ENCODE results near the gene WDR93.
"Not testable (repeated sequence)": the region's sequence is repeated elsewhere in the genome, so short reads cannot be mapped to it uniquely, and the experiment has no call there.

Gene WDR93

DNA sequence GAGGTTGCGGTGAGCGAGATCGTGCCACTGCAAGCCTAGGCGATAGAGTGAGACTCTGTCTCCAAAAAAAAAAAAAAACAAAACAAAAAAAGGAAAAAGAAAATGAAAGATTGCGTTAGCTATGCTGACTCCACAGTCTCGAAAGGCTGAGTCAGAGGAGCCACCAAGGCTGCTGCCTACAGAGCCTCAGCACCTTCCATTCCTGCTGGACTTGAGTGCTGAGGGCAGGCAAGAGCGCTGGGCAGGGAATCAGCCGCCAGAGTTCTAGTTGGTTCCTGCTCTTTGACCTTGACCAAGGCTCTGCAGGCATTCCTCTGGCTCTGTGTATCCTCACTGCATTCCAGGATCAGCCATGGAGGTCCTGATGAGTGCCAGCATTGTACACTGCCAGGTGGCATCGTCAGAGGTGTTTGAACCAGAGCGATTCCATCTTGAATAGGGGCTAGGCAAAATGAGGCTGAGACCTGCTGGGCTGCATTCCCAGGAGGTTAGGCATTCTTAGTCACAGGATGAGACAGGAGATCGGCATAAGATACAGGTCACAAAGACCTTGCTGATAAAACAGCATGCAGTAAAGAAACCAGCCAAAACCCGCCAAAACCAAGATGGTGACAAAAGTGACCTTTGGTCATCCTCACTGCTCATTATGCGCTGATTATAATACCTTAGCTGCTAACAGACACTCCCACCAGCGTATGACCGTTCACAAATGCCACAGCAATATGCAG, 91.4 kb downstream of the WDR93 start:
- Histone ChIP-seq H3K4me1 (ENCODE audit: control insufficient read depth in 5 of 5, insufficient read depth in 5 of 5, low read length in 5 of 5) (peaks cover 2 to 21% (median 6%) of the 10 kb centered on the region in 5 donors), H3K27me3 (ENCODE audit: control insufficient read depth in 5 of 5, insufficient read depth in 4 of 5, low read length in 5 of 5) (peaks cover 0 to 5% (median 0%) of the 10 kb centered on the region in 5 donors), H3K9me3 (ENCODE audit: control insufficient read depth in 5 of 5, low read length in 5 of 5) (no peaks in the 10 kb centered on the region), H3K9ac (ENCODE audit: low read length in 5 of 5) (no peak overlapping the region), H3K4me3 (ENCODE audit: low read depth in 1 of 5, low read length in 5 of 5) (no peak overlapping the region), H3K36me3 (ENCODE audit: control insufficient read depth in 5 of 5, insufficient read depth in 5 of 5, low read length in 5 of 5) (peaks cover 0 to 3% (median 0%) of the 10 kb centered on the region in 5 donors), H3K27ac (ENCODE audit: low read depth, low read length) (no peak overlapping the region)

DNA sequence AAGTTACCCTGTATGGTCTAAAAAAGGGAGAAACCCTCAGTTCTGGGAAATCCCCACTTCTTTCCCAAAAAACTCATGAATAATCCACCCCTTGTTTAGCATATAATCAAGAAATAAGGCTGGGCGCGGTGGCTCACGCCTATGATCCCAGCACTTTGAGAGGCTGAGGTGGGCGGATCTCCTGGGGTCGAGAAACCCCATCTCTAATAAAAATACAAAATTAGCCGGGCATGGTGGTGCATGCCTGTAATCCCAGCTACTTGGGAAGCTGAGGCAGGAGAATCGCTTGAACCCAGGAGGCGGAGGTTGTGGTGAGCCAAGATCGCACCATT, 92.0 kb downstream of the WDR93 start:
- H3K27ac ChIP-seq (ENCODE audit: low read depth, low read length); H3K9ac ChIP-seq (ENCODE audit: low read length in 5 of 5); H3K9me3 ChIP-seq (ENCODE audit: control insufficient read depth in 5 of 5, low read length in 5 of 5); H3K27me3 ChIP-seq (ENCODE audit: control insufficient read depth in 5 of 5, insufficient read depth in 4 of 5, low read length in 5 of 5); H3K36me3 ChIP-seq (ENCODE audit: control insufficient read depth in 5 of 5, insufficient read depth in 5 of 5, low read length in 5 of 5); H3K4me3 ChIP-seq (ENCODE audit: low read depth in 1 of 5, low read length in 5 of 5): not testable (repeated sequence)
- peaks cover 0 to 16% (median under 1%) of the 10 kb centered on the region in 5 donors for H3K4me1 ChIP-seq (ENCODE audit: control insufficient read depth in 5 of 5, insufficient read depth in 5 of 5, low read length in 5 of 5)

DNA sequence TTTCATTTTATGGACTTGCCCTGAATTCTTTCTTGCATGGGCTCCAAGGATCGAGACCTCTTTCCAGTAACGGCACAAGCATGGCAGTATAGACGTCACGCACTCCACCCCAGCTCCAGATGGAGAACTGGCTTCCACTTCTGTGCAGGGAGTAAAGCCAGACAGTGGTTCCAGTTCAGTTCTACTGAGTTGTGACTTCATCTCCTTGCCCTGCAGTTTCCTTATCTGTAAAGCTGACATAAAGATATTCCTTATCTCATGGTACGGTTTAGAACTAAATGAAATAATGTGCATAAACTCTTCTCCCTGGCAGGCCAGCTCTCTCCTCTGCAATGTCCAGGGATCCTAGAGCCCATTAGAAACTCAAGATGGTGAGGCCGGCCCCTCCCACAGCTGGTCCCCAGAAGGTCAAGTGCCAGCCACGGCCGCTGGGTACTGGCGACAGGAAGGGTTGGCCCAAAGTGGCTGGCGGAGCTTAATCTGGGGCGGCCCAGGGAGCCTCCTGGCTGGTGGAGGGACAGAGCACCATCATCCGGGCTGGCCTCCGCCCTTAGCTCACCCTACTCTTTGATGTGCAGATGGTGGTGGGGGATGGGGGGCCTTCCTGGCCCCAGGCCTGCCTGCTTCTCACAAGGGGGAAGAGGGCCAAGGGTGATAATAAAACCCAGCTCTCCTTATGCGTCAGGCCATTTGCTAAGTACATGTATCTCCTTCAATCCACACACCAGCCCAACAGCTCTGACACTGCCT, 92.7 kb downstream of the WDR93 start:
- peaks cover 0 to 12% (median 0%) of the 10 kb centered on the region in 5 donors for H3K4me1 ChIP-seq (ENCODE audit: control insufficient read depth in 5 of 5, insufficient read depth in 5 of 5, low read length in 5 of 5)

DNA sequence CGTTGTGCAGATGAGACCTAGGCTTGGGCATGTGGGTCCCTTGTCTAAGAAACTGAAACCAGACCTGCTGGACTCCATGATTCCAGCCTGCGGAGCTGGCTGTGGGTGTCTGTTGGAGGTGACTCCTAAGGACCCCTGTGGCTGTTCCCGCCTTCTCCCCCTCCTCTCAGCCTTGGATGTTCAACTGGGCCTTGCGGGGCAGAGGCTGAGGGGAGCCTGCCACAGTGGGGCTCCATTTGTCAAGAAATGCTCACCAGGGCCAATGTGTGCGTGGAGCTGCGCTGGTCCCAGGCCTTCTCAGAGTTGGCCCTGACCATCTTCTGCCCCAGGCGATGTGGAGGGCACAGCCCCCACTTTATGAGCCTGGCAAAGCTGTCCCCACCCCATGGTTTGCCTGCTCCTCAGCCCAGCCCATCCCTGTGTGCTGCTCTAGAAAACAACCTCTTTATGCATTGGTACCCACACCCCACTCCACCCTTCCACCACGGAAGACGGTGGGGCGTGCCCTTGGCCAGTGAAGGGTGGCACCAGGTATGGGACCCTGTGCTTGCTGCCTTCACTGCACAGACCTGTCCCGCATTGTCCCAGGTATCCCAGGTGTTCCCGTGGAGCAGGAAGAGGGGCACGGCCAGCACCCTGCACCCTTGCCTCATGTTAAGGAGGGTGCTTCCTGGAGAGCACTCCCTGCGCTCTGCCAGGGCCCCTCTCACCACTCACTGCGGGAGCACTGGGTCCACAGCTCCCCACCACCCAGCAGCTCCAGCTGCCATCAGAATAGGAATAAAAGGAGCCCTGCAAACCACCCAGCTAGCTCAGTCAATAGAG, 93.5 kb downstream of the WDR93 start:
- Histone ChIP-seq H3K36me3 (ENCODE audit: control insufficient read depth in 5 of 5, insufficient read depth in 5 of 5, low read length in 5 of 5) (peaks cover 0 to 6% (median 4%) of the 10 kb centered on the region in 5 donors), H3K4me3 (ENCODE audit: low read depth in 1 of 5, low read length in 5 of 5) (no peak overlapping the region), H3K27ac (ENCODE audit: low read depth, low read length) (no peak overlapping the region), H3K9me3 (ENCODE audit: control insufficient read depth in 5 of 5, low read length in 5 of 5) (peaks cover 0 to 6% (median 6%) of the 10 kb centered on the region in 5 donors), H3K4me1 (ENCODE audit: control insufficient read depth in 5 of 5, insufficient read depth in 5 of 5, low read length in 5 of 5) (peaks cover 0 to 12% (median 0%) of the 10 kb centered on the region in 5 donors), H3K9ac (ENCODE audit: low read length in 5 of 5) (no peak overlapping the region), H3K27me3 (ENCODE audit: control insufficient read depth in 5 of 5, insufficient read depth in 4 of 5, low read length in 5 of 5) (peaks cover 0 to 5% (median 0%) of the 10 kb centered on the region in 5 donors)

More for the DNA sequence above, 92.7 kb downstream of the WDR93 start:
- Histone ChIP-seq H3K27me3 (ENCODE audit: control insufficient read depth in 5 of 5, insufficient read depth in 4 of 5, low read length in 5 of 5) (peaks cover 0 to 5% (median 0%) of the 10 kb centered on the region in 5 donors), H3K36me3 (ENCODE audit: control insufficient read depth in 5 of 5, insufficient read depth in 5 of 5, low read length in 5 of 5) (peaks cover 0 to 6% (median 3%) of the 10 kb centered on the region in 5 donors), H3K9ac (ENCODE audit: low read length in 5 of 5) (no peak overlapping the region), H3K9me3 (ENCODE audit: control insufficient read depth in 5 of 5, low read length in 5 of 5) (peaks cover 0 to 6% (median 3%) of the 10 kb centered on the region in 5 donors), H3K4me3 (ENCODE audit: low read depth in 1 of 5, low read length in 5 of 5) (no peak overlapping the region), H3K27ac (ENCODE audit: low read depth, low read length) (no peak overlapping the region)

DNA sequence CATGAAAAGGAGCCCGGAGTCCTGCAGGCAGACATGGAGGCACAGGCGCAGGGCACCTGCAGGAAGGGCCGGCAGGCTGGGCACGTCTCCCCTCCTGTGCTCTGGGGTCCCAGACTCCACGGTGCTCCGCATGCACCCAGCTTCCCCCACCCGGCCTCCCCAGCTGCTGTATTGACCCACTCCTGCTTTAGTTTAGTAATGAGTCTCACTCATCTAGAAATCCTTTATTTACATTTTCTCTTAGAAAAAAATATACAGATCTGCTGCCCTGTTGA, 94.0 kb downstream of the WDR93 start:
- peaks cover 0 to 5% (median 0%) of the 10 kb centered on the region in 5 donors for H3K27me3 ChIP-seq (ENCODE audit: control insufficient read depth in 5 of 5, insufficient read depth in 4 of 5, low read length in 5 of 5)
- H3K4me3 ChIP-seq (ENCODE audit: low read depth in 1 of 5, low read length in 5 of 5): no peak overlapping the region
- H3K36me3 ChIP-seq (ENCODE audit: control insufficient read depth in 5 of 5, insufficient read depth in 5 of 5, low read length in 5 of 5): peaks cover 0 to 6% (median 4%) of the 10 kb centered on the region in 5 donors
- peaks cover 0 to 6% (median 6%) of the 10 kb centered on the region in 5 donors for H3K9me3 ChIP-seq (ENCODE audit: control insufficient read depth in 5 of 5, low read length in 5 of 5)
- H3K9ac ChIP-seq (ENCODE audit: low read length in 5 of 5): no peak overlapping the region
- peaks cover 0 to 12% (median 0%) of the 10 kb centered on the region in 5 donors for H3K4me1 ChIP-seq (ENCODE audit: control insufficient read depth in 5 of 5, insufficient read depth in 5 of 5, low read length in 5 of 5)
- no peak overlapping the region for H3K27ac ChIP-seq (ENCODE audit: low read depth, low read length)

DNA sequence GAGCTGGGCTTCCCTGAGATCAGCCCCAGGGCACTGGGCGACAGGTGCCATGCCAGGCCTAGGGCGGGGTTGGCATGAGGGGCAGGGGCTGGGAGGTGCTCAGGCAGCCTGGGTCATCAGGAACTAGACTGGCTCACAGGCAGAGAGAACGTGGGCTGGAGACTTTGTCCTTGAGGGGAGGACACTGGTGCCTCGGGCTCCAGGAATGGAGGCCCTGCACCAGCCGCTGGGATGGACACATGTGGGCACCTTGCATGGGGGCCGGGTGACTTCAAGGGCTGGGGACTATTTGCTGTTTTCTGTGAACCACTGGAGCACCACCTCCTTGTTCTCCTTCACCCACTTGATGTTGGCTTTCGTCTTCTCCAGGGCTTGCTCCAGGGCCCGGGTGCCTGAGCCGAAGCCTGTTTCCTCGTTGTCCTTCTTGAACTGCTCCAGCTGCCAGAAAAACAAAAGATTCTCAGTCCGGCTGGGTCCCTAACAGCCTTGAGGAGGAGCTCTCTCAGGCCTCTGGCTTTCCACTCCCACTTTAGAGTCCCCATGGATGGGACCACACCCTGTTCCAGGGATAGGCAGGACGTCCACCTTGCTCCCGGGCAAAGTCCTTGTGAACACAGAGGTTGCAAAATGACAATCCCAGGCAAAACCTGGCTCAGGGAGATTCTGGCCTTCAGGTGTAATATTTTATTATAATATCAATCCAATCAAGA, 94.6 kb downstream of the WDR93 start:
- peaks cover 0 to 12% (median 0%) of the 10 kb centered on the region in 5 donors for H3K4me1 ChIP-seq (ENCODE audit: control insufficient read depth in 5 of 5, insufficient read depth in 5 of 5, low read length in 5 of 5)
- peaks cover 0 to 5% (median 0%) of the 10 kb centered on the region in 5 donors for H3K27me3 ChIP-seq (ENCODE audit: control insufficient read depth in 5 of 5, insufficient read depth in 4 of 5, low read length in 5 of 5)
- H3K4me3 ChIP-seq (ENCODE audit: low read depth in 1 of 5, low read length in 5 of 5): no peak overlapping the region
- H3K9ac ChIP-seq (ENCODE audit: low read length in 5 of 5): no peak overlapping the region
- H3K27ac ChIP-seq (ENCODE audit: low read depth, low read length): no peak overlapping the region
- H3K36me3 ChIP-seq (ENCODE audit: control insufficient read depth in 5 of 5, insufficient read depth in 5 of 5, low read length in 5 of 5): peaks cover under 1 to 6% (median 5%) of the 10 kb centered on the region in 5 donors
- H3K9me3 ChIP-seq (ENCODE audit: control insufficient read depth in 5 of 5, low read length in 5 of 5): peaks cover 0 to 6% (median 6%) of the 10 kb centered on the region in 5 donors

DNA sequence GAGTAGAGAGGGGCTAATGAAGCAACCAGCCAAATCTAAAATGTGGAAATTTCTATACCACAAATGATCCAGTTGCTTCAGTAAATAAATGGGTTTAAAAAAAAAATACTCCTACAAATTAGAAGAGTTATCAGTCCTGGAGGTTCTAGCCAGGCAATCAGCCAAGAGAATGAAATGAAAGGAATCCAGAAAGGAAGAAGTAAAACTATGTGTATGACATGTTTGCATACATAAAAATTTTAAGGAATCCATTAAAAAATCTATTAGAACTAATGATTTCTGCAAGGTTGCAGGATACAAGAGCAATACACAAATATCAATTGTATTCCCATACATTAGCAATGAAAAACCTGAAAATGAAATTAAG, 95.1 kb downstream of the WDR93 start:
- H3K27ac ChIP-seq (ENCODE audit: low read depth, low read length): no peak overlapping the region

GRCh38 chr15:89787944-89788343, 97.3 kb downstream of the WDR93 start:
- no peak overlapping the region for H3K9ac ChIP-seq (ENCODE audit: low read length in 5 of 5)
- H3K36me3 ChIP-seq (ENCODE audit: control insufficient read depth in 5 of 5, insufficient read depth in 5 of 5, low read length in 5 of 5): peaks cover 6 to 22% (median 18%) of the 10 kb centered on the region in 5 donors
- H3K27me3 ChIP-seq (ENCODE audit: control insufficient read depth in 5 of 5, insufficient read depth in 4 of 5, low read length in 5 of 5): no peaks in the 10 kb centered on the region
- no peak overlapping the region for H3K4me3 ChIP-seq (ENCODE audit: low read depth in 1 of 5, low read length in 5 of 5)
- peaks cover 0 to 3% (median 0%) of the 10 kb centered on the region in 5 donors for H3K4me1 ChIP-seq (ENCODE audit: control insufficient read depth in 5 of 5, insufficient read depth in 5 of 5, low read length in 5 of 5)
- peaks cover 0 to 6% (median 6%) of the 10 kb centered on the region in 5 donors for H3K9me3 ChIP-seq (ENCODE audit: control insufficient read depth in 5 of 5, low read length in 5 of 5)
- no peak overlapping the region for H3K27ac ChIP-seq (ENCODE audit: low read depth, low read length)

More for the DNA sequence above, 95.1 kb downstream of the WDR93 start:
- peaks cover 0 to 6% (median 6%) of the 10 kb centered on the region in 5 donors for H3K9me3 ChIP-seq (ENCODE audit: control insufficient read depth in 5 of 5, low read length in 5 of 5)
- H3K36me3 ChIP-seq (ENCODE audit: control insufficient read depth in 5 of 5, insufficient read depth in 5 of 5, low read length in 5 of 5): peaks cover 5 to 9% (median 6%) of the 10 kb centered on the region in 5 donors
- H3K27me3 ChIP-seq (ENCODE audit: control insufficient read depth in 5 of 5, insufficient read depth in 4 of 5, low read length in 5 of 5): peaks cover 0 to 2% (median 0%) of the 10 kb centered on the region in 5 donors
- peaks cover 0 to 11% (median 0%) of the 10 kb centered on the region in 5 donors for H3K4me1 ChIP-seq (ENCODE audit: control insufficient read depth in 5 of 5, insufficient read depth in 5 of 5, low read length in 5 of 5)
- no peak overlapping the region for H3K4me3 ChIP-seq (ENCODE audit: low read depth in 1 of 5, low read length in 5 of 5)
- no peak overlapping the region for H3K9ac ChIP-seq (ENCODE audit: low read length in 5 of 5)

DNA sequence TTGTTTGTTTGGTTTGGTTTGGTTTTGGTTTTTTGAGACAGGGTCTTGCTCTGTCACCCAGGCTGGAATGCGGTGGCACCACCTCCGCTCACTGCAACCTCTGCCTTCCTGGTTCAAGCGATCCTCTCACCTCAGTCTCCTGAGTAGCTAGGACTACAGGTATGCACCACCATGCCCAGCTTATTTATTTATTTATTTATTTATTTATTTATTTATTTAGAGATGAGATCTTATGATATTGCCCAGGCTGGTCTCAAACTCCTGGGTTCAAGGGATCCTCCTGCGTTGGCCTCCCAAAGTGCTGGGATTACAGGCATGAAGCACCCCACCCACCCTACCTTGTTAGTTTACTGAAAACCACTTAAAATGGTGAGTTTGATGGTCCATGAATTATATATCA, 98.0 kb downstream of the WDR93 start:
- not testable (repeated sequence) for H3K4me1 ChIP-seq (ENCODE audit: control insufficient read depth in 5 of 5, insufficient read depth in 5 of 5, low read length in 5 of 5); H3K27me3 ChIP-seq (ENCODE audit: control insufficient read depth in 5 of 5, insufficient read depth in 4 of 5, low read length in 5 of 5); H3K9ac ChIP-seq (ENCODE audit: low read length in 5 of 5); H3K9me3 ChIP-seq (ENCODE audit: control insufficient read depth in 5 of 5, low read length in 5 of 5); H3K27ac ChIP-seq (ENCODE audit: low read depth, low read length); H3K4me3 ChIP-seq (ENCODE audit: low read depth in 1 of 5, low read length in 5 of 5)
- H3K36me3 ChIP-seq (ENCODE audit: control insufficient read depth in 5 of 5, insufficient read depth in 5 of 5, low read length in 5 of 5): peaks cover 6 to 23% (median 18%) of the 10 kb centered on the region in 5 donors

Data from subcutaneous abdominal adipose tissue (tissue), 5 donors.